ENCODE results near the gene IQCH.
A peak's percentile ranks its signal among the peaks of the same experiment; 100 is the strongest.

The IQCH gene

DNA sequence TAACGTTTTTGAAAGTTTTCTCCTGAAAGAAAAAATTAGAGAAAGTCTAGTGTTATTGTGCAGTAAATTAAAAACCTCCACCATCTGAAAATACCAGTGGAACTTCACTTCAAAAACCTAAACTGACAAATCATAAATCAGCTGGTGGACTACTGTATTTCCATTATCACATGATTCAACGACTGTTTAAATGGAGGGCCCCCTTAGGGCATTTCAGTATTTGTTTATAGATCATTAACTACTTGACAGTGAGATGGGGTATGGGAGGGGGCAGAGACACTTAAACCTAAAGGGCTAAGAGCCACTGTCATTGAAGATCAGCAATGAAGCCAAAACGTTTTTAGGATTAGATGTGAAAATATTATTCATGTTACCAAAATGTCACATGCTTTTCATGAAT is 257.6 kb downstream of the IQCH start:
- no peak for TF ChIP-seq CTCF (IDR thresholded peaks at IDR 0.05; ENCODE audit: control insufficient read depth, extremely low read depth, insufficient read depth)
- DNase-seq (ENCODE audit: low read depth): no peak
- H3K4me3 ChIP-seq (ENCODE audit: low read depth, low read length): no peak overlapping the region

- H3K4me3 ChIP-seq (ENCODE audit: low read depth, low read length): no peak overlapping the region
- no peak for TF ChIP-seq CTCF (IDR thresholded peaks at IDR 0.05; ENCODE audit: control insufficient read depth, extremely low read depth, insufficient read depth)
- DNase-seq (ENCODE audit: low read depth): no peak
Observed at GRCh38 chr15:67512933-67513714, 258.5 kb downstream of the IQCH start.

- no peak for DNase-seq (ENCODE audit: low read depth)
- no peak for TF ChIP-seq CTCF (IDR thresholded peaks at IDR 0.05; ENCODE audit: control insufficient read depth, extremely low read depth, insufficient read depth)
- no peak overlapping the region for H3K4me3 ChIP-seq (ENCODE audit: low read depth, low read length)
Observed at GRCh38 chr15:67515090-67515489, 260.5 kb downstream of the IQCH start.

- no peak for TF ChIP-seq CTCF (IDR thresholded peaks at IDR 0.05; ENCODE audit: control insufficient read depth, extremely low read depth, insufficient read depth)
- no peak overlapping the region for H3K4me3 ChIP-seq (ENCODE audit: low read depth, low read length)
- no peak for DNase-seq (ENCODE audit: low read depth)
Observed at GRCh38 chr15:67515557-67515956, 261.0 kb downstream of the IQCH start.

- no peak for TF ChIP-seq CTCF (IDR thresholded peaks at IDR 0.05; ENCODE audit: control insufficient read depth, extremely low read depth, insufficient read depth)
- no peak for DNase-seq (ENCODE audit: low read depth)
- peak overlapping the region; percentile 71 for H3K4me3 ChIP-seq (ENCODE audit: low read depth, low read length)
Observed at GRCh38 chr15:67520321-67521028, 265.9 kb downstream of the IQCH start.

DNA sequence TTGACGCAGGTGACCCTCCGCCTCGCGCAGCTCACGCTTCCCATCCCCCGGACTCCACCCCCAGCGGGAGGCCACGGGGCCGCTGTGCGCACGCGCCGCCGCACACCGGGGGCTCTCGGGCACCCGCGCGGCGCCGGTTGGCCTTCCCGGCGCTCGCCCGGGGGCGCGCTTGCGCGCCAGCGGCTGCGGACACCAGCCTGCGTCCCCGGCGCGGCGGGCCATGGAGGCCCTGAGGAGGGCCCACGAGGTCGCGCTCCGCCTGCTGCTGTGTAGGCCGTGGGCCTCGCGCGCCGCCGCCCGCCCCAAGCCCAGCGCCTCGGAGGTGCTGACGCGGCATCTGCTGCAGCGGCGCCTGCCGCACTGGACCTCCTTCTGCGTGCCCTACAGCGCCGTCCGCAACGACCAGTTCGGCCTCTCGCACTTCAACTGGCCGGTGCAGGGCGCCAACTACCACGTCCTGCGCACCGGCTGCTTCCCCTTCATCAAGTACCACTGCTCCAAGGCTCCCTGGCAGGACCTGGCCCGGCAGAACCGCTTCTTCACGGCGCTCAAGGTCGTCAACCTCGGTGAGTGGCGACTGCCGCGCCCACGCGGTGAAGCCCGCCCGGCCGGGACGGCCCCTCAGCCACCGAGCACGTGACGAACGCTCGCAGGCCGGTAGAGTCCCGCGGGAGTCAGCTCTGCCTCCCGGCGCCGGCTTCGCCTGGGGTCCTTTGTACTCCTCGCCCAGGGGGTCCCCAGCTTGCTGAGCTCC is 266.6 kb downstream of the IQCH start, which contains the start of gene C15orf61:
Gene C15orf61 (plus strand): TSS at position 103 of the 754 bp plus-strand sequence. CDS start 118 bp downstream, at position 221.
- TF ChIP-seq CTCF (IDR thresholded peaks at IDR 0.05; ENCODE audit: control insufficient read depth, extremely low read depth, insufficient read depth): peak; percentile 45
- peak; percentile 87 for DNase-seq (ENCODE audit: low read depth)
- H3K4me3 ChIP-seq (ENCODE audit: low read depth, low read length): peak within 1 kb of the TSS; percentile 71
